Loucy (cell line): ENCODE measurements around the gene TRH.

ENCODE experiments used
- EZH2phosphoT487 ChIP-seq: fragments of 200-600 bp; IDR thresholded peaks from 2 replicates; pipeline ENCODE4 v1.6.1; 2018; ENCODE audit warnings: antibody characterized with exemption, mild to moderate bottlenecking, moderate library complexity, borderline replicate concordance
- TF ChIP-seq, protein P1 (sequence below): fragments of 200-600 bp; sonication (generic); conservative IDR thresholded peaks from 2 replicates; pipeline ENCODE4 v1.5.1; 2014; ENCODE audit warnings: mild to moderate bottlenecking, antibody characterized with exemption, low read length

DNA sequence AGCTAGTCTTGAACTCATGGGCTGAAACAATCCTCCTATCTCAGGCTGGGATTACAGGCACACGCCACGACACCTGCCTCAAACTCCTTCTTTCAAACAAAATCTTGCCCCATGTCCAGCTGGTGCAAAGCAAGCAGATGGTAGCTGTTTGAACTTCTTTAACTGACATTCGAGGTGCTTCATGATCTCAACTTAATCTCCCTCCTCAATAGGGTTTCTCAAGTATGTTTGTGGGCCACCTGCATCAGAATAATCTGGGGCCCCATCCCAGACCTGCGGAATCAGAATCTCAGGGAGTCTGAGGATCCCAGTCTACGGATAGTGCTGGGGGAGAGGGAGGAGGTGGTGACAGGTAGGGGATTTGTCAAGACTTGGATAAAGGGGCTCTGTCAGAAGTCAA, 20.9 kb upstream of the TRH start:
- TF ChIP-seq, protein P1, sequence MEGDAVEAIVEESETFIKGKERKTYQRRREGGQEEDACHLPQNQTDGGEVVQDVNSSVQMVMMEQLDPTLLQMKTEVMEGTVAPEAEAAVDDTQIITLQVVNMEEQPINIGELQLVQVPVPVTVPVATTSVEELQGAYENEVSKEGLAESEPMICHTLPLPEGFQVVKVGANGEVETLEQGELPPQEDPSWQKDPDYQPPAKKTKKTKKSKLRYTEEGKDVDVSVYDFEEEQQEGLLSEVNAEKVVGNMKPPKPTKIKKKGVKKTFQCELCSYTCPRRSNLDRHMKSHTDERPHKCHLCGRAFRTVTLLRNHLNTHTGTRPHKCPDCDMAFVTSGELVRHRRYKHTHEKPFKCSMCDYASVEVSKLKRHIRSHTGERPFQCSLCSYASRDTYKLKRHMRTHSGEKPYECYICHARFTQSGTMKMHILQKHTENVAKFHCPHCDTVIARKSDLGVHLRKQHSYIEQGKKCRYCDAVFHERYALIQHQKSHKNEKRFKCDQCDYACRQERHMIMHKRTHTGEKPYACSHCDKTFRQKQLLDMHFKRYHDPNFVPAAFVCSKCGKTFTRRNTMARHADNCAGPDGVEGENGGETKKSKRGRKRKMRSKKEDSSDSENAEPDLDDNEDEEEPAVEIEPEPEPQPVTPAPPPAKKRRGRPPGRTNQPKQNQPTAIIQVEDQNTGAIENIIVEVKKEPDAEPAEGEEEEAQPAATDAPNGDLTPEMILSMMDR: no peak
- TF ChIP-seq EZH2phosphoT487: no peak
